Panc1 (cell line): Measurements from ENCODE around the gene KRT222. TPM values are rescaled to one million over a fixed set of nuclear protein-coding genes. Genes with fewer than 3 reads are reported as not detected.

Source experiments
- ATAC-seq: fragments of 200-7000 bp; cut with Tn5 transposase; 2 replicates; pipeline ENCODE4 v1.9.1; 2020; ENCODE audit warnings: mild to moderate bottlenecking, moderate library complexity
- BruUV-seq: library from RNA; stranded (reverse); fragments of 400-500 nt; replicated peaks from 2 replicates; lab custom pipeline; 2021; lab: Mats Ljungman, UMichigan
- CTCF ChIA-PET: fragments of 300-600 bp; sonication (Branson Sonifier 250); formaldehyde crosslinking; loops from one replicate; lab custom pipeline; 2022; ENCODE audit warnings: antibody characterized with exemption; lab: Charles Lee
- POLR2A ChIA-PET: fragments of 300-600 bp; sonication (Branson Sonifier 250); formaldehyde crosslinking; loops from one replicate; lab custom pipeline; 2022; ENCODE audit warnings: antibody characterized with exemption; lab: Charles Lee
- DNase-seq: peaks from one replicate; pipeline ENCODE4 v3.0.0-alpha.2; 2010; ENCODE audit warnings: low read depth, low spot score
- H3K27ac ChIP-seq: 2 replicates; pipeline ENCODE4 v1.5.1; 2011; ENCODE audit warnings: mild to moderate bottlenecking, low read length, inconsistent platforms
- H3K27me3 ChIP-seq: fragments of 200-500 bp; sonication (Bioruptor generic); 2 replicates; pipeline ENCODE4 v1.6.0; 2014; ENCODE audit warnings: low read length, inconsistent platforms; ENCODE audit not compliant: control insufficient read depth, insufficient read depth
- H3K36me3 ChIP-seq: fragments of 200-500 bp; sonication (Bioruptor generic); 2 replicates; pipeline ENCODE4 v1.5.1; 2014; ENCODE audit warnings: inconsistent platforms, mild to moderate bottlenecking, low read length, moderate library complexity; ENCODE audit not compliant: control insufficient read depth, insufficient read depth
- H3K4me1 ChIP-seq: 2 replicates; pipeline ENCODE4 v1.5.1; 2011; ENCODE audit warnings: inconsistent platforms, mild to moderate bottlenecking, low read length, moderate library complexity; ENCODE audit not compliant: control insufficient read depth, insufficient read depth
- H3K4me3 ChIP-seq, 2 experiments: 2 replicates each; pipeline ENCODE4 v1.5.1; 2011 to 2012; ENCODE audit warnings: low read depth in 2 of 2, low read length in 2 of 2, mild to moderate bottlenecking in 2 of 2, inconsistent platforms in 1 of 2, moderate library complexity in 1 of 2
- H3K9me3 ChIP-seq: fragments of 200-500 bp; sonication (Bioruptor generic); 2 replicates; pipeline ENCODE4 v1.5.1; 2014; ENCODE audit warnings: low read depth, mild to moderate bottlenecking, inconsistent platforms, low read length, moderate library complexity; ENCODE audit not compliant: control insufficient read depth, insufficient read depth
- POLR2AphosphoS5 ChIP-seq: IDR thresholded peaks from 2 replicates; pipeline ENCODE4 v1.6.1; 2012; ENCODE audit warnings: mild to moderate bottlenecking, low read depth, low read length, moderate library complexity
- REST ChIP-seq, 2 experiments: IDR thresholded peaks; 2 replicates each; pipeline ENCODE4 v1.6.1; 2011 to 2012; ENCODE audit warnings: low read depth in 2 of 2, control low read depth in 1 of 2, low read length in 1 of 2, mild to moderate bottlenecking in 1 of 2, moderate library complexity in 1 of 2; ENCODE audit not compliant: insufficient read depth in 1 of 2
- SIN3A ChIP-seq: IDR thresholded peaks from 2 replicates; pipeline ENCODE4 v1.6.1; 2012; ENCODE audit warnings: low read depth, mild to moderate bottlenecking, low read length, moderate library complexity, borderline replicate concordance; ENCODE audit not compliant: insufficient read depth
- TCF7L2 ChIP-seq: IDR thresholded peaks from 2 replicates; pipeline ENCODE4 v1.6.1; 2011; ENCODE audit warnings: mild to moderate bottlenecking, low read depth, low read length, inconsistent platforms
- in situ Hi-C: cut with HindIII; loops from 2 replicates; pipeline ENCODE4 v1.10.0; 2016; ENCODE audit warnings: low sequenced_read_pairs, low pct_unique_long_range_greater_than_20kb
- intact Hi-C: fragments of 100-400 bp; cut with micrococcal nuclease; formaldehyde crosslinking; loops from one replicate; pipeline ENCODE4 v1.10.0; 2022; ENCODE audit not compliant: unreplicated experiment
- total RNA-seq: library from RNA; stranded (reverse); gene quantifications from one replicate; pipeline ENCODE4 v1.2.1, GENCODE V29; 2021; ENCODE audit not compliant: unreplicated experiment
- TF ChIP-seq, protein P1 (sequence below): fragments of 450-650 bp; IDR thresholded peaks from 2 replicates; pipeline ENCODE4 v1.5.1; 2017; ENCODE audit warnings: mild to moderate bottlenecking

Gene KRT222
- total RNA-seq, 1 experiment from 2014 or later = not detected

- in situ Hi-C loops = no loop called here
Observed at GRCh38 chr17:40615841-40616476, 49.0 kb downstream of the KRT222 start.

More at GRCh38 chr17:40615841-40616476, 49.0 kb downstream of the KRT222 start:
- ATAC-seq = no peak
- intact Hi-C loops = loop anchor here (5.0 kb wide), 1 partner anchor 176 kb away; no protein-coding TSS in a partner anchor
- Histone ChIP-seq H3K4me3 (no peak overlapping the region), H3K27ac (no peak overlapping the region), H3K36me3 (no peaks in the 10 kb centered on the region), H3K4me1 (no peaks in the 10 kb centered on the region), H3K9me3 (no peaks in the 10 kb centered on the region), H3K27me3 (peaks cover 16% of the 10 kb centered on the region)
- no peak for TF ChIP-seq SIN3A
- TF ChIP-seq, protein P1, sequence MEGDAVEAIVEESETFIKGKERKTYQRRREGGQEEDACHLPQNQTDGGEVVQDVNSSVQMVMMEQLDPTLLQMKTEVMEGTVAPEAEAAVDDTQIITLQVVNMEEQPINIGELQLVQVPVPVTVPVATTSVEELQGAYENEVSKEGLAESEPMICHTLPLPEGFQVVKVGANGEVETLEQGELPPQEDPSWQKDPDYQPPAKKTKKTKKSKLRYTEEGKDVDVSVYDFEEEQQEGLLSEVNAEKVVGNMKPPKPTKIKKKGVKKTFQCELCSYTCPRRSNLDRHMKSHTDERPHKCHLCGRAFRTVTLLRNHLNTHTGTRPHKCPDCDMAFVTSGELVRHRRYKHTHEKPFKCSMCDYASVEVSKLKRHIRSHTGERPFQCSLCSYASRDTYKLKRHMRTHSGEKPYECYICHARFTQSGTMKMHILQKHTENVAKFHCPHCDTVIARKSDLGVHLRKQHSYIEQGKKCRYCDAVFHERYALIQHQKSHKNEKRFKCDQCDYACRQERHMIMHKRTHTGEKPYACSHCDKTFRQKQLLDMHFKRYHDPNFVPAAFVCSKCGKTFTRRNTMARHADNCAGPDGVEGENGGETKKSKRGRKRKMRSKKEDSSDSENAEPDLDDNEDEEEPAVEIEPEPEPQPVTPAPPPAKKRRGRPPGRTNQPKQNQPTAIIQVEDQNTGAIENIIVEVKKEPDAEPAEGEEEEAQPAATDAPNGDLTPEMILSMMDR = no peak; the same call in none of the 2 replicates
- no peak for TF ChIP-seq REST (IDR thresholded peaks at IDR 0.05; ENCODE audit: insufficient read depth in 1 of 2, low read depth in 2 of 2, low read length in 1 of 2)
- TF ChIP-seq TCF7L2 = no peak
- no peak for TF ChIP-seq POLR2AphosphoS5
- ChIA-PET CTCF (interaction anchor here (0.6 to 1.1 kb wide), 7 partner anchors 11 to 240 kb away, joined by 3 to 14 read pairs (median 3); no protein-coding TSS in a partner anchor), POLR2A (interaction anchor here (0.5 kb wide), 1 partner anchor 21 kb away, joined by 4 read pairs; no protein-coding TSS in a partner anchor)
- no peak for DNase-seq
- no TSS peak for BruUV-seq
